Astrocyte of the hippocampus (primary cell): Measurements from ENCODE around the gene ADGRL1.
"Not testable (repeated sequence)": the region's sequence is repeated elsewhere in the genome, so short reads cannot be mapped to it uniquely, and the experiment has no call there.

ENCODE experiments used
- DNase-seq: peaks from one replicate; pipeline ENCODE4 v3.0.0; 2011; ENCODE audit warnings: low read depth, low spot score

Gene ADGRL1

DNA sequence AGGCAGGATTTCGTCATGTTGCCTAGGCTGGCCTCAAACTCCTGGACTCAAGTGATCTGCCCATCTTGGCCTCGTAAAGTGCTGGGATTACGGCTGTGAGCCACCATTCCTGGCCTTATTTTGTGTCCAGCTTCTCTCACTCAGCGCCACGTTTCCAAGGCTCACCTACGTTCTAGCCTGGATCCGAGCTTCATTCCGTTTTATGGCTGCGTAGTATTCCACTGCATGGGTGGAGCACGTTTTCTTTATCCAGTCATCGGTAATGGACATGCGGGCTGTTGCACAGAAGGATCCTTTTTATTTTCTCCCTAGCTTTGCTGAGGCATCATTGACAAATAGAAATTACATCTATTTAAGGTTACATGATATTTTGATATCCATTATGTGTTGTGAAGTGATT lies 16.6 kb downstream of the ADGRL1 start:
- DNase-seq: no peak

- not testable (repeated sequence) for DNase-seq
These were observed 17.9 kb downstream of the ADGRL1 start for GRCh38 chr19:14188086-14188485.

- no peak for DNase-seq
These were observed 18.4 kb downstream of the ADGRL1 start for GRCh38 chr19:14187561-14187960.

- DNase-seq: not testable (repeated sequence)
These were observed 19.3 kb downstream of the ADGRL1 start for GRCh38 chr19:14186684-14187083.

DNA sequence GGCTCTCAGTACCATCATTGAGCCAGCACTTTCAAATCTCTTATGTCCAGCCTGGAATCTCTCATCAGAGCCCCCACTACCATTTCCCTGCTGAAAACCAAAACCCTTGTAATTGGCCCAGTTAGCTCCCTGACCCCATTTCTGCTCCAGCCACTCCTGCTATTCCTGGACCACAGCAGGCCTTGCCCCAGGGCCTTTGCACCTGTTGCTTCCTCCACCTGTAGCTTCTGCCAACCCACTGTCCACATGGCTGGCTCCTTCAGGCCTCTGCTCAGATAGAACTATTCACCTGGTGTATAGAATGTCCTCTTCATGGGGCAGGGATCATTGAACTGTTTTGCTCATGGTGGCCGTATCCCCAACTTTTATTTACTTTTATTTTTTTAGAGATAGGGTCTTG lies 20.3 kb downstream of the ADGRL1 start:
- not testable (repeated sequence) for DNase-seq

- no peak for DNase-seq
These were observed 20.8 kb downstream of the ADGRL1 start for GRCh38 chr19:14185158-14185557.

DNA sequence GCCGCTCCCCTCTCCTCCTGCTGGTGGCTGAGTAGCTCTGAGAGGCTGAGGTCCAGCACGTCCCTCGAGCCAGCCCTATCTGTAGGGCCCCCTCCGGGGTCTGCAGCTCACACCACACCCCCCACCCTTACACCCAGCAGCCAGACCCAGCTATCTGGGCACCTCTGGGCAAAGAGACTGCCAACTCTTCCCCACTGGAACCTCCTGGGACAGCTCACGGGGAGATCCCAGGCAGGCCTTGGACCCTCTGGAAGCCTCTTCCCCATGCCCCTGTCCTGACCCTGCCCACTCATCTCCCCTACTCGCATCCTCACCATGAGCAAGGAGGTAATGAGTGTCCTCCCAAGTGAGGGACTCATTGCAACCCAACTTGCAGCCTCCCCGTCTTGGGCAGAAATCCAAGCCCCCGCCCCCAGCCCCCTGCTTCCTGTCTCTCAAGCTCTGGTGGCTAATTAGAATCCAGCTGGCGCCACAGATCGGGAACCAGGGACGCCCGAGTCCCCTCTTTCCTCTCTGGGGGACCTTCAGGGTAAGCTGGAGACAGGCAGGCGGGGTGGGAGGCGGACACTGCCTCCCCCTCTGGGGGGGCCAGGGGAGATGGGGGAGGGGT lies 22.1 kb downstream of the ADGRL1 start:
- no peak for DNase-seq

DNA sequence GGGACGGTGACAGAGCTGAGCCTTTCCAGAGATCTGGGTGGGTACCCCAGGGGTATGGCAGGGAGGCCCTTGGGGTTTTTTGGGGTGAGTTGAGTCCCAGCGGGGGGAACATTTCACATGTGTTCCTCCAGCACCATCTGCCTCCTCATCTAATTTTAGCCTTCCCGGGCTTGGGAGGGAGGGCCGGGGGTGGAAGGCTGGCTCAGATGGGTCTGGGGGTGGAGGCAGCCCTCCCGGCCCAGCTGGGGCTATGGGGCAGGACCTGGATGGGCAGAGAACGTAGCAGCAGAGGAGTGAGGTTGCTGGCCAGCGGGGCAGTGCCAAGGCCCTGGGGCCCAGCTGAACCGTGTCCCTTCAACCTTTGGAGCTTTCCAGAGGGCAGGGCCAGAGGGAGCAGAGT lies 23.5 kb downstream of the ADGRL1 start:
- DNase-seq: no peak

DNA sequence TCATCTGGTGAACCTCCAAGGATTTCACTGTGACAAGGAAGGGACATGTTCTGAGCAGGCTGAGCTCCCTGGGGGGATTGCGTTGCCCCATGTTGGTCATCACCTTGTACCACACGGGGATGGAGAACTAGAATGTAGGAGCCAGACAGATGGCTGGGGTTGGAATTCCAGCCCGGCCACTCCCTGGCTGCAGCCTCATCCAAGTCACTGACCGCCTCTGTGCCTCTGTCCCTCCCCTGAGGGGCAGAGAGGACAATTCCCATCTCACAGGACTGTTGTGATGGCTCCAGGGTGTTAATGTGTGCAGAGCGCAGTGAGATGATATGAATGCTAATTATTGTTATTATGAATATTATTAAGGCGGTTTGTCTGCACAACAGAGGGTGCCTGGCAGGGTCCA lies 24.1 kb downstream of the ADGRL1 start:
- DNase-seq: no peak

DNA sequence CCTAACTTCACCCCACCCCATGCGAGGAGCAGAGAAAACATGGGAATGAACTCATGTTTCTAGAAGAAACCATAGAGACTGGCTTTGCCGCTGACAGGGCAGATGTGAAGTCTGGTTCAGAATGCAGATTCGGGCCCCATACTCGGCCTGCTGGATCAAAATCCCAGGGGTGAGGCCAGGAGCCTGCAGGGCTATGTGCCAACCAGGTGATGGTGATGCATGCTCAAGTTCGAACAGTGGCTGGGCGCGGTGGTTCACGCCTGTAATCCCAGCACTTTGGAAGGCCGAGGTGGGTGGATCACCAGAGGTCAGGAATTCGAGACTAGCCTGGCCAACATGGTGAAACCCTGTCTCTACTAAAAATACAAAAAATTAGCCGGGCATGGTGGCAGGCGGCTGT lies 24.8 kb downstream of the ADGRL1 start:
- not testable (repeated sequence) for DNase-seq

DNA sequence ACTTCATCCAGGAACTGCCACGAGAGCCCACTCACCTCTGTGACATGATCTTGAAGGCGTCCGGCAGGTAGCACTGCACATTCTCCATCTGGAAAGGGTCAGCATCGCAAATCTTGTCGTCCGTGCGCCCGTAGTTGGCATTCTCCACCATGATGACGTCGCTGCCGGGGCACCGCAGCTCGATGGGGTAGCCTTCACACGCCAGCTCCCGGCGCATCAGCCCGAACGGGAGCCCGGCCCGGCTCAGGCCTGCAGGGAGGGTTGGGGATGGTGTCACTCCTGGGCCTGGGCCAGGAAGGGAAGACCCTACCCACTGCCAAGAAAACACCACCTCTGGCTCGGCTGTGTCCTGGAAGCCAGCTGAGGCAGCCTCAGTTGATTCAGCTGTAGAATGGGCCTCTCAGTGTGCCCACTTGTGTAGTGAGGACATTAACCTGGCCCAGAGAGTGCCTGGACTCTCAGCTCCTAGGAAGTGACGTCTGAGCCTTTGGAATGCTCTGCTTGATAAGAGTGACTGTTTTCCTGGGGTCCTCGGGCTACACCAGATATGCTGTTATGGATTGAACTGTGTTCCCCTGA lies 28.4 kb downstream of the ADGRL1 start:
- no peak for DNase-seq

- DNase-seq: no peak
These were observed 30.6 kb downstream of the ADGRL1 start for GRCh38 chr19:14175351-14175792.

- DNase-seq: no peak
These were observed 31.1 kb downstream of the ADGRL1 start for GRCh38 chr19:14174883-14175282.

GRCh38 chr19:14168993-14169392 lies 37.0 kb downstream of the ADGRL1 start:
- no peak for DNase-seq

DNA sequence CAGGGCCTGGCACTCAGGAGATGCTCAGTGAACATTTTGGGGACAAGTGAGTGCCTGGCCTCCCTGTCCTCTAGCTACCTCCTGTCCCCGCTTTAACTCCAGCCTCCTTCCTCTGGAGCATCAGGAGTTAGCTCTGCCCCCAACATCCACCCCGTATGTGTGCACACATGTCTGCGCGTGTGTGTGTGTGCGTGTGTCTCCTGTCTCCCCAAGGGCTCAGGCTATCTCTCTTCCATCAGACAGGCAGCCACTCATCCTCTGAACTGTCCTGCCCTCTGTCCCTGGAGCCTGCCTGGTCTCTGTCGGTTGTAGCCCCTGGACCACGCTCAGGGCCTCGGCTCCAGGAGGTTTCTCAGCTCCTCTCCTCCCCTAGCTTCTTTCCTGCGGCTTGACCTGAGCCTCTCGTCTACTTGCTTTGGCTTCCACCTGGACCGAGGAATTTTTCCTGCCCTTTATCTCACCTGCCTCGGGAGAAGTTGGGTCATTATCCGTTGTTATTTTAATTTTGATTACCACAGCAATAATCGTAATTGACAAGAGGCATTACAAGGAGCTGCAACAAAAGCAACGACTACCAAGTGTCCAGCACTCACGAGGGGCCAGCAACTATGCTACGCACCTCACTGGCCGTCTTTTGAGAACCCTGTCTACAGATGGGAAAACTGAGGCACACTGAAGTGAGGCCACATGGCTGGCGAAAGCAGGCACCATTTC lies 37.6 kb downstream of the ADGRL1 start:
- no peak for DNase-seq

- DNase-seq: no peak
These were observed 38.3 kb downstream of the ADGRL1 start for GRCh38 chr19:14167576-14168138.

GRCh38 chr19:14166999-14167575 lies 38.9 kb downstream of the ADGRL1 start:
- DNase-seq: no peak

- no peak for DNase-seq
These were observed 39.8 kb downstream of the ADGRL1 start for GRCh38 chr19:14165990-14166830.

DNA sequence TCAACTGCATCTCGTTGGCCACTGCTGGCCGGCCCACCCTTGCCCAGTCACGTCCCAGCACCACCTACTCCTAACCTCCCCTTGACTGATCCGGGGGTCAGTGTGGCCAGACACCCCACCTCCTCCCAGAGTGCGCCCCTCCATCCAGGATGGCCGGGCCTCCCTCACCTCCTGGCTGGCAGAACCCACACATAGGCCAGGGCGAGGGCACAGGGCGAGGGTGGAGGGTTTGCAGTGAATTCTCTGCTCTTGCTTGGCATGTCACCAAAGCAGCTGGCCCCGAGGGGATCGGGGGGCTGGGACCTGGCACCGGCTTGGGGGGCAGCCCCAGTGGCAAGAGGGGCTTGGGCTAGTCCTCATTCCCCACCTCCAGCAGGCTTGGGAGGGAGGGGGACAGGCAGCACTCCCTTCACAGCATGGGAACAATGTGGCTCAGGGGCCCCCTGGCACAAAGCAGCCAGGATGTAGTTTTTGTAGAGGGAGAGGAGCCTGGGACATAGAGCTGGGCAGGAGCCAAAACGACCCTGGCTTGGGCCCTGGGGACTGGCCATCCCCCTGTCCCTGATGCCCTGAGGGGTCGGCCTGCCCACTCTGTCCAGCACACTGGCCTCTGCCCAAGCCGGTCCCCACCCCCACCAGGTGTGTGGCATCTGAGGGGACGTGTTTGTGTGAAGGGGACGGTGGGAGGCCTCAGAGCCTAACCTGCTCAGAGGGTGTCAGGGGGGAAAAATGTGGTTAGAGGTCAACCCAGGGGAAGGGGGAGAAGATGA lies 41.1 kb downstream of the ADGRL1 start:
- DNase-seq: no peak

DNA sequence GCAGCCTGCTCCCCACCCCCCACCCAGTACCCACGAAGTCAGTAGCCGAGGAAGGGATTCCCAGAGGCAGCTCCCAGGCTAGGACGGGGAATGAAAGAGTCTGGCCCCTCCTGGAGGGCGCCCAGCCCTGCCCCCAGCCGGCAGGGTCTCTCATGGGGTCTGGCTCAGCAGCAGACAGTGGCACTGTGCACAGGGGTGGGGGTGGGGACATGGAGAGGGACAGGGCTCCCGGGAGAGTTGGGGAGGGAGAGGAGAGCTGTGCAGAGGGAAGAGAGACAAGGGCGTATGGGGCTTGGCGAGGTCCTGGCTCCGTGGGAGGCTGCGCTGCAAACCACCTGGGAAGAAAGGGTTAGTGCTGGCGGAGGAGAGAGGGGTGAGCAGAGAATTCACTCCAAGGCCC lies 41.9 kb downstream of the ADGRL1 start:
- DNase-seq: no peak

DNA sequence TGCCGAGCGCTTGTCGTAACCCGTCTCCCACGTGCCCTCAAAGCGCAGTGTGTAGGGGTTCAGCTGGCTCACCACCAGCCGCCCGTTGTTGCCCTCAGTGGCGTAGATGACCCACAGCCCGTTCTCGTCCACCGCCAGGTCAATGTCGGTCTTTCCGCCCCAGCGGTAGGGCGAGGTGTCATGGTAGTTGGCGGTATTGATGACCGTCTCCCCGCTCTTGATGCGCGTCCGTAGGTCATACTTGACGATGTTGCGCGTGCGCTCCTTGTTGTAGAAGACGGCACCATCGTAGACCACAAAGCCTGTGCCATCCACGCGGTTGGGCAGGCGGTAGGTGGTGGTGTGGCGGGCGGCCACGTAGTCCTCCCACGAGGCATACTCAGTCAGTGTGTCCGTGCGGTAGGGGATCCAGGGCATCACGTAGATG lies 43.1 kb downstream of the ADGRL1 start:
- no peak for DNase-seq
